ENCODE measurements around the gene IKZF3.
"Not testable (repeated sequence)": the region's sequence is repeated elsewhere in the genome, so short reads cannot be mapped to it uniquely, and the experiment has no call there.

Gene IKZF3

GRCh38 chr17:39750131-39751015, 113.7 kb downstream of the IKZF3 start:
- Histone ChIP-seq H3K36me3 (no peaks in the 10 kb centered on the region), H3K27ac (peak overlapping the region; percentile 26), H3K4me3 (ENCODE audit: low read depth, low read length) (no peak overlapping the region), H3K27me3 (ENCODE audit: insufficient read depth, low read depth, severe bottlenecking) (no peaks in the 10 kb centered on the region), H3K9me3 (ENCODE audit: severe bottlenecking) (peaks cover 4% of the 10 kb centered on the region)
- TF ChIP-seq CTCF (IDR thresholded peaks at IDR 0.05; ENCODE audit: low read depth, low read length): no peak
- peak; percentile 49 for DNase-seq

GRCh38 chr17:39748444-39749034, 115.6 kb downstream of the IKZF3 start:
- H3K27me3 ChIP-seq (ENCODE audit: insufficient read depth, low read depth, severe bottlenecking); H3K9me3 ChIP-seq (ENCODE audit: severe bottlenecking); H3K4me3 ChIP-seq (ENCODE audit: low read depth, low read length); H3K36me3 ChIP-seq; H3K27ac ChIP-seq; DNase-seq: not testable (repeated sequence)

GRCh38 chr17:39747745-39748144, 116.4 kb downstream of the IKZF3 start:
- H3K4me3 ChIP-seq (ENCODE audit: low read depth, low read length): no peak overlapping the region
- DNase-seq: no peak
- no peaks in the 10 kb centered on the region for H3K36me3 ChIP-seq
- H3K9me3 ChIP-seq (ENCODE audit: severe bottlenecking): peaks cover 4% of the 10 kb centered on the region
- H3K27me3 ChIP-seq (ENCODE audit: insufficient read depth, low read depth, severe bottlenecking): no peaks in the 10 kb centered on the region
- TF ChIP-seq CTCF (IDR thresholded peaks at IDR 0.05; ENCODE audit: low read depth, low read length): no peak
- no peak overlapping the region for H3K27ac ChIP-seq

- TF ChIP-seq CTCF (IDR thresholded peaks at IDR 0.05; ENCODE audit: low read depth, low read length): no peak
- H3K9me3 ChIP-seq (ENCODE audit: severe bottlenecking): peaks cover 4% of the 10 kb centered on the region
- no peaks in the 10 kb centered on the region for H3K27me3 ChIP-seq (ENCODE audit: insufficient read depth, low read depth, severe bottlenecking)
- DNase-seq: no peak
- H3K4me3 ChIP-seq (ENCODE audit: low read depth, low read length): no peak overlapping the region
- no peaks in the 10 kb centered on the region for H3K36me3 ChIP-seq
- H3K27ac ChIP-seq: no peak overlapping the region
Observed at GRCh38 chr17:39746145-39746461, 118.0 kb downstream of the IKZF3 start.

- Histone ChIP-seq H3K27ac (no peak overlapping the region), H3K36me3 (no peaks in the 10 kb centered on the region), H3K27me3 (ENCODE audit: insufficient read depth, low read depth, severe bottlenecking) (no peaks in the 10 kb centered on the region), H3K9me3 (ENCODE audit: severe bottlenecking) (peaks cover 4% of the 10 kb centered on the region), H3K4me3 (ENCODE audit: low read depth, low read length) (no peak overlapping the region)
- no peak for TF ChIP-seq CTCF (IDR thresholded peaks at IDR 0.05; ENCODE audit: low read depth, low read length)
- DNase-seq: no peak
Observed at GRCh38 chr17:39745335-39746144, 118.6 kb downstream of the IKZF3 start.

- Histone ChIP-seq H3K36me3 (no peaks in the 10 kb centered on the region), H3K9me3 (ENCODE audit: severe bottlenecking) (peaks cover 4% of the 10 kb centered on the region), H3K27me3 (ENCODE audit: insufficient read depth, low read depth, severe bottlenecking) (no peaks in the 10 kb centered on the region), H3K4me3 (ENCODE audit: low read depth, low read length) (no peak overlapping the region), H3K27ac (no peak overlapping the region)
- DNase-seq: no peak
- 0 out of 2 replicates have a peak, but pooled peaks have one; percentile 18 for TF ChIP-seq CTCF (IDR thresholded peaks at IDR 0.05; ENCODE audit: low read depth, low read length)
Observed at GRCh38 chr17:39744836-39745215, 119.3 kb downstream of the IKZF3 start.
